ENCODE data around the gene ACLY. TPM values are rescaled to one million over a fixed set of nuclear protein-coding genes. Genes with fewer than 3 reads are reported as not detected.
"Not testable (repeated sequence)": the region's sequence is repeated elsewhere in the genome, so short reads cannot be mapped to it uniquely, and the experiment has no call there.

Gene ACLY
- total RNA-seq, 1 donor from 2014 or later: 161 TPM

- no peak for DNase-seq (ENCODE audit: extremely low spot score, unreplicated experiment)
- Mint-ChIP-seq H3K4me1 (ENCODE audit: unreplicated experiment) (peaks cover 17% of the 10 kb centered on the region), H3K27ac (no peak overlapping the region), H3K27me3 (no peaks in the 10 kb centered on the region), H3K4me3 (no peak overlapping the region), H3K9me3 (no peaks in the 10 kb centered on the region), H3K36me3 (peaks cover 18% of the 10 kb centered on the region)
- TF ChIP-seq CTCF (conservative IDR thresholded peaks at IDR 0.05): no peak
These were observed 27.4 kb downstream of the ACLY start for GRCh38 chr17:41891135-41892020.

DNA sequence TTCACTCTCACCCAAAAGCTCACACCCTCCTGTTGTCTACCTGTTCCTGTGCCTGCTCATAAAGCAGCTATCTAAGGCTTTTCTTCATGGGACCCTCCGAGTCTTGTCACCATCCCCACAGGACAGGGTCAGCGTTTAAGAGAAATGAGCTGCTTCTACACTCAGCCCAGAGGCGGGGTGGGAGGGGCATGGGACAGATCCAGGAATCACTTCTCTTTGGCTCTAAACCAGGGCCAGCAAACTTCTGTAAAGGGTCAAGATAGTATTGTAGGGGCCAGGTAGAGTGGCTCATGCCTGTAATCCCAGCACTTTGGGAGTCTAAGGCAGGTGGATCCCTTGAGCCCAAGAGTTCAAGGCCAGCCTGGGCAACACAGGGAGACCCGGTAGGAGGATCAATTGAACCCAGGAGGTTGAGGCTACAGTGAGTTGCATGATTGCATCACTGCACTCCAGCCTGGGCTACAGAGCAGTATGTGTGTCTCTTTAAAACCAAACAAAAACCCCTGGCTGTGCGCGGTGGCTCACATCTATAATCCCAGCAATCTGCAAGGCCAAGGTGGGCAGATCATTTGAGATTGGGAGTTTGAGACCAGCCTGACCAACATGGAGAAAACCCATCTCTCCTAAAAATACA, 30.3 kb downstream of the ACLY start:
- Mint-ChIP-seq H3K4me3 (no peak overlapping the region), H3K27me3 (no peaks in the 10 kb centered on the region), H3K27ac (no peak overlapping the region), H3K36me3 (peaks cover 24% of the 10 kb centered on the region), H3K9me3 (no peaks in the 10 kb centered on the region), H3K4me1 (ENCODE audit: unreplicated experiment) (no peaks in the 10 kb centered on the region)
- no peak for TF ChIP-seq CTCF (conservative IDR thresholded peaks at IDR 0.05)
- no peak for DNase-seq (ENCODE audit: extremely low spot score, unreplicated experiment)

GRCh38 chr17:41885733-41886132, 33.0 kb downstream of the ACLY start:
- H3K9me3 Mint-ChIP-seq: no peaks in the 10 kb centered on the region
- H3K4me3 Mint-ChIP-seq: no peak overlapping the region
- peaks cover 27% of the 10 kb centered on the region for H3K36me3 Mint-ChIP-seq
- peak overlapping the region; percentile 61 for H3K27ac Mint-ChIP-seq
- no peaks in the 10 kb centered on the region for H3K4me1 Mint-ChIP-seq (ENCODE audit: unreplicated experiment)
- H3K27me3 Mint-ChIP-seq: no peaks in the 10 kb centered on the region
- TF ChIP-seq CTCF (conservative IDR thresholded peaks at IDR 0.05): peak; percentile 63
- DNase-seq (ENCODE audit: extremely low spot score, unreplicated experiment): no peak

DNA sequence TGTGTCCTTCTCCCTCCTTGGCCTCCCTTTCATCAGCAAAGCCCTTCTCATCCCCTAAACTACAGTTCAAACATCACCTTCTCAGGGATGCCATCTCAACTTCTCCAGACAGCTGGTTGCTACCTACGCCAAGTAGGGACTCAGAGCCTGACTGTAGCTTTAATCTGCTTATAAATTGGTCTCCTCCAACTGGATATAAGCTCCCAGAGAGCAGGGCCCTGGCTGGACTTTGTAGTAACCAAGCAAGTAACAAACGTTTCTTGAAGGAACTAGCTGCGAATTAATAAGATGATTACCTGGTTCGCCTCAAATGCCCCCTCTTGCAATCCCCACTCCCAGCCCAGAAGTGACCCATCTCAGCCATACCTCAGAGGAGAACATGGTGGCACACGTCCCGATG, 36.0 kb downstream of the ACLY start:
- H3K27me3 Mint-ChIP-seq: no peaks in the 10 kb centered on the region
- H3K36me3 Mint-ChIP-seq: peaks cover 33% of the 10 kb centered on the region
- H3K4me3 Mint-ChIP-seq: no peak overlapping the region
- no peak for TF ChIP-seq CTCF (conservative IDR thresholded peaks at IDR 0.05)
- H3K27ac Mint-ChIP-seq: peak overlapping the region; percentile 4
- no peak for DNase-seq (ENCODE audit: extremely low spot score, unreplicated experiment)
- no peaks in the 10 kb centered on the region for H3K4me1 Mint-ChIP-seq (ENCODE audit: unreplicated experiment)
- H3K9me3 Mint-ChIP-seq: no peaks in the 10 kb centered on the region

GRCh38 chr17:41880130-41880529, 38.6 kb downstream of the ACLY start:
- peaks cover 30% of the 10 kb centered on the region for H3K36me3 Mint-ChIP-seq
- no peaks in the 10 kb centered on the region for H3K4me1 Mint-ChIP-seq (ENCODE audit: unreplicated experiment)
- no peak for TF ChIP-seq CTCF (conservative IDR thresholded peaks at IDR 0.05)
- no peaks in the 10 kb centered on the region for H3K9me3 Mint-ChIP-seq
- DNase-seq (ENCODE audit: extremely low spot score, unreplicated experiment): no peak
- no peak overlapping the region for H3K4me3 Mint-ChIP-seq
- H3K27ac Mint-ChIP-seq: no peak overlapping the region
- H3K27me3 Mint-ChIP-seq: no peaks in the 10 kb centered on the region

DNA sequence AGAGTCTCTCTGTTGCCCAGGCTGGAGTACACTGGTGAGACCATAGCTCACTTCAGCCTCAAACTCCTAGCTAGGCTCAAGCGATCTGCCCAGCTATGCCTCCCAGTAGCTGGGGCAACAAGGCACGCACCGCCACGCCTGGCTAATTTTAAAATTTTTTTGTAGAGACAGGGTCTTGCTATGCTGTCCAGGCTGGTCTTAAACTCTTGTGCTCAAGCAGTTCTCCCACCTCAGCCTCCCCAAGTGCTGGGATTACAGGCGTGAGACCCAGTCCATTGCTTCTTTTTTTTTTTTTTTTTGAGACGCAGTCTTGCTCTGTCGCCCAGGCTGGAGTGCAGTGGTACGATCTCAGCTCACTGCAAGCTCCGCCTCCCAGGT, 44.5 kb downstream of the ACLY start:
- DNase-seq (ENCODE audit: extremely low spot score, unreplicated experiment); H3K27ac Mint-ChIP-seq; H3K9me3 Mint-ChIP-seq; H3K27me3 Mint-ChIP-seq; H3K4me1 Mint-ChIP-seq (ENCODE audit: unreplicated experiment); H3K4me3 Mint-ChIP-seq: not testable (repeated sequence)
- H3K36me3 Mint-ChIP-seq: peaks cover 22% of the 10 kb centered on the region
